HCT116 (cell line): Measurements from ENCODE around the gene ANKRD22. TPM values are rescaled to one million over a fixed set of nuclear protein-coding genes. Genes with fewer than 3 reads are reported as not detected.

Experiments
- ATAC-seq: fragments of 200-7000 bp; cut with Tn5 transposase; 2 replicates; pipeline ENCODE4 v1.9.1; 2020; ENCODE audit warnings: mild to moderate bottlenecking, moderate library complexity
- BruUV-seq: library from RNA; stranded (reverse); fragments of 400-500 nt; replicated peaks from 2 replicates; lab custom pipeline; 2021; lab: Mats Ljungman, UMichigan
- CTCF ChIA-PET: fragments of 300-600 bp; sonication (Branson Sonifier 250); formaldehyde crosslinking; loops from one replicate; lab custom pipeline; 2021; ENCODE audit warnings: antibody characterized with exemption; lab: Charles Lee
- POLR2A ChIA-PET: fragments of 300-600, 350-600 bp; sonication (Branson Sonifier 250); formaldehyde crosslinking; loops from one replicate; lab custom pipeline; 2021; ENCODE audit warnings: antibody characterized with exemption; lab: Charles Lee
- RAD21 ChIA-PET, 2 experiments: fragments of 300-600 bp; sonication (Branson Sonifier 250); formaldehyde crosslinking; loops; one replicate each; lab custom pipeline; 2023; ENCODE audit warnings: low total read pairs in 2 of 2; ENCODE audit not compliant: uncharacterized antibody in 2 of 2, unreplicated experiment in 2 of 2, low non-redundant PET in 1 of 2; lab: Charles Lee
- DNase-seq: peaks from one replicate; pipeline ENCODE4 v3.0.0-alpha.2; 2010; ENCODE audit warnings: low read depth, low spot score
- H2AFZ ChIP-seq: fragments of 200-600 bp; shearing (Covaris generic), sonication (generic); 2 replicates; pipeline ENCODE4 v1.6.1; 2017; ENCODE audit warnings: low read depth, mixed run types, mixed read lengths, antibody characterized with exemption, low read length; ENCODE audit not compliant: poor library complexity, severe bottlenecking
- H3K27ac ChIP-seq: 2 replicates; pipeline ENCODE4 v1.5.1; 2012; ENCODE audit warnings: low read depth, low read length
- H3K27me3 ChIP-seq: fragments of 200-600 bp; sonication (generic); 2 replicates; pipeline ENCODE4 v1.6.1; 2016; ENCODE audit warnings: mixed run types, low read length, mixed read lengths; ENCODE audit not compliant: insufficient read depth
- H3K36me3 ChIP-seq, 2 experiments: fragments of 200-500 bp in 1 of 2; fragments of 200-600 bp in 1 of 2; sonication (Bioruptor generic) in 1 of 2; sonication (generic) in 1 of 2; 2 replicates each; pipeline versions ENCODE4 v1.5.1 to v1.6.1; 2014 to 2016; ENCODE audit warnings: low read length in 2 of 2, inconsistent platforms in 1 of 2, mixed read lengths in 1 of 2, mixed run types in 1 of 2; ENCODE audit not compliant: insufficient read depth in 2 of 2, control insufficient read depth in 1 of 2
- H3K4me1 ChIP-seq, 2 experiments: fragments of 200-600 bp in 1 of 2; sonication (generic) in 1 of 2; 2 replicates each; pipeline versions ENCODE4 v1.5.1 to v1.6.1; 2012 to 2017; ENCODE audit warnings: low read length in 2 of 2, inconsistent platforms in 1 of 2, mild to moderate bottlenecking in 1 of 2, mixed read lengths in 1 of 2, mixed run types in 1 of 2, moderate library complexity in 1 of 2; ENCODE audit not compliant: insufficient read depth in 2 of 2, control insufficient read depth in 1 of 2
- H3K4me2 ChIP-seq: fragments of 200-600 bp; sonication (generic); 2 replicates; pipeline ENCODE4 v1.6.1; 2017; ENCODE audit warnings: mixed run types, low read length, mixed read lengths
- H3K4me3 ChIP-seq, 2 experiments: fragments of 200-600 bp in 1 of 2; sonication (generic) in 1 of 2; replicated peaks in 1 of 2; 2 replicates each; pipeline ENCODE4 v1.5.1; 2011 to 2016; ENCODE audit warnings: low read length in 2 of 2, control low read depth in 1 of 2, low read depth in 1 of 2, mild to moderate bottlenecking in 1 of 2, mixed read lengths in 1 of 2, mixed run types in 1 of 2
- H3K79me2 ChIP-seq: fragments of 200-600 bp; sonication (generic); 2 replicates; pipeline ENCODE4 v1.6.1; 2017; ENCODE audit warnings: mild to moderate bottlenecking, mixed run types, low read length, moderate library complexity, mixed read lengths; ENCODE audit not compliant: insufficient read depth
- H3K9ac ChIP-seq: fragments of 200-600 bp; sonication (generic); 2 replicates; pipeline ENCODE4 v1.6.1; 2016; ENCODE audit warnings: low read length, mixed read lengths
- H3K9me2 ChIP-seq: fragments of 200-600 bp; sonication (generic), shearing (Covaris generic); 2 replicates; pipeline ENCODE4 v1.6.1; 2017; ENCODE audit warnings: mixed run types, mild to moderate bottlenecking, moderate library complexity; ENCODE audit not compliant: insufficient read depth
- H3K9me3 ChIP-seq, 2 experiments: fragments of 200-500 bp in 1 of 2; fragments of 200-600 bp in 1 of 2; sonication (Bioruptor generic) in 1 of 2; sonication (generic) in 1 of 2; 2 replicates each; pipeline ENCODE4 v1.6.1; 2014 to 2017; ENCODE audit warnings: low read length in 2 of 2, mixed read lengths in 2 of 2, inconsistent platforms in 1 of 2, low read depth in 1 of 2, mild to moderate bottlenecking in 1 of 2, mixed run types in 1 of 2, moderate library complexity in 1 of 2; ENCODE audit not compliant: control insufficient read depth in 1 of 2, insufficient read depth in 1 of 2
- H4K20me1 ChIP-seq: fragments of 200-600 bp; sonication (generic), shearing (Covaris generic); 2 replicates; pipeline ENCODE4 v1.6.1; 2017; ENCODE audit warnings: mixed run types, mild to moderate bottlenecking, moderate library complexity; ENCODE audit not compliant: insufficient read depth
- CBX3 ChIP-seq: IDR thresholded peaks from 2 replicates; pipeline ENCODE4 v1.6.1; 2012; ENCODE audit warnings: low read depth
- CEBPB ChIP-seq: IDR thresholded peaks from 2 replicates; pipeline ENCODE4 v1.6.1; 2012; ENCODE audit warnings: low read depth
- CTCF ChIP-seq, 3 experiments: fragments of 200-600 bp in 1 of 3; sonication (generic) in 1 of 3; IDR thresholded peaks in 2 of 3; conservative IDR thresholded peaks in 1 of 3; 2 replicates each; pipeline ENCODE4 v1.5.1; 2012 to 2017; ENCODE audit warnings: low read depth in 2 of 3, low read length in 2 of 3, antibody characterized with exemption in 1 of 3, borderline replicate concordance in 1 of 3, control low read depth in 1 of 3, mild to moderate bottlenecking in 1 of 3, mixed read lengths in 1 of 3, mixed run types in 1 of 3, moderate library complexity in 1 of 3; ENCODE audit not compliant: insufficient read depth in 1 of 3
- EGR1 ChIP-seq: IDR thresholded peaks from 2 replicates; pipeline ENCODE4 v1.6.1; 2012; ENCODE audit warnings: low read depth
- ELF1 ChIP-seq: IDR thresholded peaks from 2 replicates; pipeline ENCODE4 v1.6.1; 2012; ENCODE audit warnings: low read depth, borderline replicate concordance
- EZH2phosphoT487 ChIP-seq: fragments of 200-600 bp; IDR thresholded peaks from 2 replicates; pipeline ENCODE4 v1.6.1; 2018; ENCODE audit warnings: antibody characterized with exemption, borderline replicate concordance
- JUND ChIP-seq: IDR thresholded peaks from 2 replicates; pipeline ENCODE4 v1.6.1; 2012
- MAX ChIP-seq: IDR thresholded peaks from 2 replicates; pipeline ENCODE4 v1.6.1; 2012
- POLR2A ChIP-seq: IDR thresholded peaks from 2 replicates; pipeline ENCODE4 v1.7.0; 2011; ENCODE audit warnings: borderline replicate concordance; ENCODE audit not compliant: insufficient read depth, insufficient read length; ENCODE audit errors: extremely low read depth
- POLR2AphosphoS5 ChIP-seq: IDR thresholded peaks from 2 replicates; pipeline ENCODE4 v1.6.1; 2011; ENCODE audit warnings: mild to moderate bottlenecking, low read depth, low read length, moderate library complexity
- RAD21 ChIP-seq: IDR thresholded peaks from 2 replicates; pipeline ENCODE4 v1.6.1; 2012; ENCODE audit warnings: low read depth, mild to moderate bottlenecking
- SIN3A ChIP-seq: IDR thresholded peaks from 2 replicates; pipeline ENCODE4 v1.6.1; 2012; ENCODE audit warnings: low read depth
- SP1 ChIP-seq: IDR thresholded peaks from 2 replicates; pipeline ENCODE4 v1.6.1; 2012; ENCODE audit warnings: low read depth
- TCF7L2 ChIP-seq: IDR thresholded peaks from 2 replicates; pipeline ENCODE4 v1.7.0; 2011; ENCODE audit warnings: borderline replicate concordance, inconsistent platforms; ENCODE audit not compliant: insufficient read depth, insufficient read length; ENCODE audit errors: extremely low read depth
- YY1 ChIP-seq: IDR thresholded peaks from 2 replicates; pipeline ENCODE4 v1.6.1; 2011; ENCODE audit warnings: low read length, low read depth, moderate library complexity, mild to moderate bottlenecking; ENCODE audit not compliant: insufficient replicate concordance; ENCODE audit errors: extremely low read depth
- ZBTB33 ChIP-seq: IDR thresholded peaks from 2 replicates; pipeline ENCODE4 v1.6.1; 2011; ENCODE audit warnings: mild to moderate bottlenecking, low read length, moderate library complexity; ENCODE audit not compliant: insufficient replicate concordance; ENCODE audit errors: extremely low read depth
- ZFX ChIP-seq: fragments of 450-650 bp; IDR thresholded peaks from 2 replicates; pipeline ENCODE4 v1.6.1; 2017
- ZNF274 ChIP-seq: fragments of 200-500 bp; sonication (Bioruptor generic); IDR thresholded peaks from 2 replicates; pipeline ENCODE4 v1.6.1; 2014; ENCODE audit warnings: mild to moderate bottlenecking, low read depth, low read length, inconsistent platforms
- intact Hi-C: fragments of 100-400 bp; cut with micrococcal nuclease; formaldehyde crosslinking; loops from 2 replicates; pipeline ENCODE4 v1.10.0; 2022
- total RNA-seq: library from RNA; stranded (reverse); gene quantifications from one replicate; pipeline ENCODE4 v1.2.1, GENCODE V29; 2021; ENCODE audit not compliant: unreplicated experiment
- TF ChIP-seq, protein P1 (sequence below): IDR thresholded peaks from 2 replicates; pipeline ENCODE4 v1.6.1; 2012

ANKRD22 gene
- total RNA-seq, 1 experiment from 2014 or later, result 2.3 TPM

GRCh38 chr10:88809621-88810020 lies 42.0 kb downstream of the ANKRD22 start:
- no peaks in the 10 kb centered on the region for H3K27me3 ChIP-seq
- H3K79me2 ChIP-seq, result no peaks in the 10 kb centered on the region
- intact Hi-C loops, result loop anchor here (1.0 to 5.0 kb wide), 3 partner anchors 121 to 244 kb away; partner anchors contain the start of gene RNLS
- no peaks in the 10 kb centered on the region for H3K36me3 ChIP-seq
- POLR2A ChIA-PET, result no interaction called here
- TF ChIP-seq POLR2AphosphoS5 (no peak), JUND (no peak), ZFX (no peak), YY1 (no peak), RAD21 (no peak), MAX (no peak), ZNF274 (no peak), EGR1 (no peak), ELF1 (no peak), TCF7L2 (no peak), SIN3A (no peak), CEBPB (no peak), POLR2A (no peak), ZBTB33 (no peak), CBX3 (no peak), CTCF (IDR thresholded peaks at IDR 0.05 in 2 of 3, conservative IDR thresholded peaks at IDR 0.05 in 1 of 3; ENCODE audit: borderline replicate concordance in 1 of 3, insufficient read depth in 1 of 3, low read depth in 2 of 3, low read length in 2 of 3) (no peak), SP1 (no peak), EZH2phosphoT487 (no peak)
- TF ChIP-seq, protein P1, sequence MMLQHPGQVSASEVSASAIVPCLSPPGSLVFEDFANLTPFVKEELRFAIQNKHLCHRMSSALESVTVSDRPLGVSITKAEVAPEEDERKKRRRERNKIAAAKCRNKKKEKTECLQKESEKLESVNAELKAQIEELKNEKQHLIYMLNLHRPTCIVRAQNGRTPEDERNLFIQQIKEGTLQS, result no peak
- H2AFZ ChIP-seq, result peak overlapping the region; percentile 32
- no peaks in the 10 kb centered on the region for H4K20me1 ChIP-seq
- H3K9me3 ChIP-seq, result no peaks in the 10 kb centered on the region
- no peak overlapping the region for H3K4me2 ChIP-seq
- no TSS peak for BruUV-seq
- H3K9ac ChIP-seq, result no peak overlapping the region
- CTCF ChIA-PET, result interaction anchor here (1.5 to 3.5 kb wide), 3 partner anchors 12 to 245 kb away, joined by 3 to 26 read pairs (median 9); no protein-coding TSS in a partner anchor
- no peak overlapping the region for H3K27ac ChIP-seq
- ATAC-seq, result no peak
- RAD21 ChIA-PET, result no interaction called here
- DNase-seq, result no peak
- H3K4me3 ChIP-seq, result no peak overlapping the region
- H3K4me1 ChIP-seq, result no peaks in the 10 kb centered on the region
- no peaks in the 10 kb centered on the region for H3K9me2 ChIP-seq
